PC-9 (cell line): Measurements from ENCODE around the gene PARP2. TPM values are rescaled to one million over a fixed set of nuclear protein-coding genes. Genes with fewer than 3 reads are reported as not detected.
"Not testable (repeated sequence)": the region's sequence is repeated elsewhere in the genome, so short reads cannot be mapped to it uniquely, and the experiment has no call there.

Source experiments
- BruUV-seq: library from RNA; stranded (reverse); fragments of 400-500 nt; replicated peaks from 2 replicates; lab custom pipeline; 2021; lab: Mats Ljungman, UMichigan
- CTCF ChIA-PET: fragments of 300-600 bp; sonication (Branson Sonifier 250); formaldehyde crosslinking; loops from one replicate; lab custom pipeline; 2022; ENCODE audit warnings: antibody characterized with exemption; lab: Charles Lee
- POLR2A ChIA-PET: fragments of 300-600 bp; sonication (Branson Sonifier 250); formaldehyde crosslinking; loops from one replicate; lab custom pipeline; 2022; ENCODE audit warnings: antibody characterized with exemption; ENCODE audit not compliant: unreplicated experiment; lab: Charles Lee
- DNase-seq, 2 experiments: peaks; one replicate each; pipeline versions ENCODE4 v3.0.0 to v3.0.0-alpha.2; 2015 to 2022; ENCODE audit warnings: mixed read lengths in 1 of 2
- H2AFZ ChIP-seq: fragments of 200-600 bp; sonication (generic); 2 replicates; pipeline ENCODE4 v1.8.1; 2017; ENCODE audit warnings: antibody characterized with exemption
- H3F3A ChIP-seq: fragments of 200-600 bp; sonication (generic); 2 replicates; pipeline ENCODE4 v1.8.1; 2017; ENCODE audit warnings: antibody characterized with exemption, mild to moderate bottlenecking, low read depth; ENCODE audit not compliant: insufficient read depth
- H3K27ac ChIP-seq: fragments of 200-600 bp; sonication (generic); 2 replicates; pipeline ENCODE4 v1.6.1; 2016; ENCODE audit warnings: mixed run types
- H3K27me3 ChIP-seq: fragments of 200-600 bp; sonication (generic); 2 replicates; pipeline ENCODE4 v1.6.1; 2016; ENCODE audit warnings: low read depth, mixed run types; ENCODE audit not compliant: insufficient read depth
- H3K36me3 ChIP-seq: fragments of 200-600 bp; sonication (generic); 2 replicates; pipeline ENCODE4 v1.6.1; 2016; ENCODE audit warnings: low read depth, mixed run types
- H3K4me1 ChIP-seq: fragments of 200-600 bp; sonication (generic); replicated peaks from 2 replicates; pipeline ENCODE4 v1.6.1; 2016; ENCODE audit warnings: mixed run types; ENCODE audit not compliant: insufficient read depth
- H3K4me2 ChIP-seq: fragments of 200-600 bp; sonication (generic); 2 replicates; pipeline ENCODE4 v1.6.1; 2017; ENCODE audit warnings: mixed run types
- H3K4me3 ChIP-seq: fragments of 200-600 bp; sonication (generic); 2 replicates; pipeline ENCODE4 v1.6.1; 2016; ENCODE audit warnings: mixed run types
- H3K79me2 ChIP-seq: fragments of 200-600 bp; sonication (generic); 2 replicates; pipeline ENCODE4 v1.6.1; 2017; ENCODE audit warnings: low read depth, mixed run types
- H3K9me2 ChIP-seq: fragments of 200-600 bp; sonication (generic); 2 replicates; pipeline ENCODE4 v1.8.1; 2017; ENCODE audit warnings: mild to moderate bottlenecking; ENCODE audit not compliant: insufficient read depth
- H3K9me3 ChIP-seq: fragments of 200-600 bp; sonication (generic); 2 replicates; pipeline ENCODE4 v1.8.1; 2016; ENCODE audit warnings: low read depth; ENCODE audit not compliant: insufficient read depth
- H4K20me1 ChIP-seq: fragments of 200-600 bp; sonication (generic); 2 replicates; pipeline ENCODE4 v1.8.1; 2017; ENCODE audit not compliant: insufficient read depth
- EZH2 ChIP-seq: fragments of 200-600 bp; sonication (generic); IDR thresholded peaks from 2 replicates; pipeline ENCODE4 v1.8.0; 2017; ENCODE audit warnings: antibody characterized with exemption, low read depth
- intact Hi-C: fragments of 100-400 bp; cut with micrococcal nuclease; formaldehyde crosslinking; loops from one replicate; pipeline ENCODE4 v1.10.0; 2022; ENCODE audit not compliant: unreplicated experiment
- total RNA-seq: library from RNA; stranded (reverse); gene quantifications from 2 replicates; pipeline ENCODE4 v1.2.3, GENCODE V29; 2021
- TF ChIP-seq, protein P1 (sequence below): fragments of 200-600 bp; sonication (generic); conservative IDR thresholded peaks from 2 replicates; pipeline ENCODE4 v1.6.1; 2017; ENCODE audit warnings: mixed run types, antibody characterized with exemption, mild to moderate bottlenecking, moderate library complexity

PARP2 gene
- total RNA-seq, 1 experiment from 2014 or later = 22.1 TPM

DNA sequence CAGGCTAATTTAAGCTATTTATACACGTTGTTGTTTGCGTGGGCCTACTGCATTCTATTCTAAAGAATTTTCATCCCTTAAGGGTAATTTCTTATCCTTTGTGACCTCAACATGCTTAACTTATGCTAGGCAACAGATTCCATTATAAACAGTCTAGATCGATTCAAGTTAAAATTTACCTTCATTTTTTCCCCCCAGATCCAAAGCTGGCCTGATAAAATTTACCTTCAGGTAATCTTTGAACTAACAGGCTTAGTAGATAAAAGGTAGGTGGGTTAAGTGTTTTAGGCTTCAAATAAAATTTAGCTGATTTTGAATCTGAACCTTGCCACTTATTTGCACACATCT is 10.0 kb upstream of the PARP2 start:
- Histone ChIP-seq H4K20me1 (no peaks in the 10 kb centered on the region), H3K4me1 (peaks cover 12% of the 10 kb centered on the region; the same call in 1 of the 2 replicates), H3K9me3 (no peaks in the 10 kb centered on the region), H3F3A (peaks cover 4% of the 10 kb centered on the region; the same call in 1 of the 2 replicates), H3K4me3 (peak overlapping the region; percentile 88; the same call in 1 of the 2 replicates), H3K4me2 (peak overlapping the region; percentile 89), H3K9me2 (no peaks in the 10 kb centered on the region), H3K27me3 (no peaks in the 10 kb centered on the region), H3K36me3 (no peaks in the 10 kb centered on the region), H3K79me2 (peaks cover 42% of the 10 kb centered on the region), H3K27ac (no peak overlapping the region), H2AFZ (no peak overlapping the region)
- intact Hi-C loops = no loop called here
- POLR2A ChIA-PET = no interaction called here
- no peak for DNase-seq
- CTCF ChIA-PET = no interaction called here
- no peak for TF ChIP-seq EZH2
- TF ChIP-seq, protein P1, sequence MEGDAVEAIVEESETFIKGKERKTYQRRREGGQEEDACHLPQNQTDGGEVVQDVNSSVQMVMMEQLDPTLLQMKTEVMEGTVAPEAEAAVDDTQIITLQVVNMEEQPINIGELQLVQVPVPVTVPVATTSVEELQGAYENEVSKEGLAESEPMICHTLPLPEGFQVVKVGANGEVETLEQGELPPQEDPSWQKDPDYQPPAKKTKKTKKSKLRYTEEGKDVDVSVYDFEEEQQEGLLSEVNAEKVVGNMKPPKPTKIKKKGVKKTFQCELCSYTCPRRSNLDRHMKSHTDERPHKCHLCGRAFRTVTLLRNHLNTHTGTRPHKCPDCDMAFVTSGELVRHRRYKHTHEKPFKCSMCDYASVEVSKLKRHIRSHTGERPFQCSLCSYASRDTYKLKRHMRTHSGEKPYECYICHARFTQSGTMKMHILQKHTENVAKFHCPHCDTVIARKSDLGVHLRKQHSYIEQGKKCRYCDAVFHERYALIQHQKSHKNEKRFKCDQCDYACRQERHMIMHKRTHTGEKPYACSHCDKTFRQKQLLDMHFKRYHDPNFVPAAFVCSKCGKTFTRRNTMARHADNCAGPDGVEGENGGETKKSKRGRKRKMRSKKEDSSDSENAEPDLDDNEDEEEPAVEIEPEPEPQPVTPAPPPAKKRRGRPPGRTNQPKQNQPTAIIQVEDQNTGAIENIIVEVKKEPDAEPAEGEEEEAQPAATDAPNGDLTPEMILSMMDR = no peak
- BruUV-seq = no TSS peak

DNA sequence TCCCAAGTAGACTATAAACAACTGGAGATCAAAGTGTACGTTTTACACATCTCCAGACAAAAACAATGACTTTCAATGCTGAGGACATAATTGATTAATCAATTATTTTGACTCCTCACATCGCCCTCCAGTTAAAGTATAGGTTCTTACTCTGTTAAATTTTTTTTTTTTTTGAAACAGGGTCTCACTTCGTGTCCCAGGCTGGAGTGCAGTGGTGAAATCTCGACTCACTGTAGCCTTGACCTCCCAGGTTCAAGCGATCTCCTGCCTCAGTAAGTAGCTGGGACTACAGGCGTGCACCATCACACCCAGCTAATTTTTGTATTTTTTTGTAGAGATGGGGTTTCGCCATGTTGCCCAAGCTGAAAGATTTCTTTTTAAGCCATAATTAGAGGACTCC is 9.4 kb upstream of the PARP2 start:
- H3K36me3 ChIP-seq = no peaks in the 10 kb centered on the region
- intact Hi-C loops = no loop called here
- H3K9me2 ChIP-seq = no peaks in the 10 kb centered on the region
- peak overlapping the region; percentile 89; the same call in 1 of the 2 replicates for H3K4me2 ChIP-seq
- ChIA-PET CTCF (no interaction called here), POLR2A (no interaction called here)
- no peaks in the 10 kb centered on the region for H3K27me3 ChIP-seq
- H3K27ac ChIP-seq = no peak overlapping the region
- H3K79me2 ChIP-seq = peaks cover 38% of the 10 kb centered on the region
- H2AFZ ChIP-seq = no peak overlapping the region
- BruUV-seq = no TSS peak
- no peak for DNase-seq
- H3K4me3 ChIP-seq = no peak overlapping the region
- H3K4me1 ChIP-seq = peaks cover 12% of the 10 kb centered on the region; the same call in 1 of the 2 replicates
- TF ChIP-seq, protein P1 = no peak
- no peak for TF ChIP-seq EZH2
- no peaks in the 10 kb centered on the region for H3K9me3 ChIP-seq
- H3F3A ChIP-seq = peaks cover 4% of the 10 kb centered on the region; the same call in 1 of the 2 replicates
- no peaks in the 10 kb centered on the region for H4K20me1 ChIP-seq

DNA sequence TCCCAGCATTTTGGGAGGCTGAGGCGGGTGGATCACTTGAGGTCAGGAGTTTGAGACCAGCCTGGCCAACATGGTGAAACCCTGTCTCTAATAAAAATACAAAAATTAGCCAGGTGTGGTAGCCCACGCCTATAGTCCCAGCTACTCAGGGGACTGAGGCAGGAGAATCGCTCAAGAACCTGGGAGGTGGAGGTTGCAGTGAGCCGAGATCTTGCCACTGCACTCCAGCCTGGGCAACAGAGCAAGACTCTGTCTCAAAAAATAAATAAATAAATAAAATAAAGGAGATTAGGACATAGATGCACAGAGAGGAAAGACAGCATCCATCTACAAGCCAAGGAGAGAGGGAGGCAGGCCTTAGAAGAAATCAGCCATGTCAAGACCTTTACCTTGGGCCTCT is 2.4 kb upstream of the PARP2 start:
- not testable (repeated sequence) for H2AFZ ChIP-seq, H3K4me1 ChIP-seq, BruUV-seq, H4K20me1 ChIP-seq, H3K9me2 ChIP-seq, H3K27me3 ChIP-seq, H3K4me3 ChIP-seq, DNase-seq, H3K27ac ChIP-seq, H3K36me3 ChIP-seq, H3K9me3 ChIP-seq
- CTCF ChIA-PET = interaction anchor here (1.2 kb wide), 1 partner anchor 75 kb away, joined by 3 read pairs; no protein-coding TSS in a partner anchor
- H3F3A ChIP-seq = peaks cover 20% of the 10 kb centered on the region
- peak overlapping the region; percentile 83 for H3K4me2 ChIP-seq
- intact Hi-C loops = loop anchor here (10.0 kb wide), 1 partner anchor 124 kb away; the partner anchor contains the start of genes PIP4P1 and PNP
- H3K79me2 ChIP-seq = peaks cover 15% of the 10 kb centered on the region
- POLR2A ChIA-PET = interaction anchor here (0.6 to 0.7 kb wide), 3 partner anchors 9 to 1043 kb away, joined by 5 to 8 read pairs (median 7); partner anchors contain the start of gene APEX1
